ENCODE measurements around the gene MED27. TPM values are rescaled to one million over a fixed set of nuclear protein-coding genes. Genes with fewer than 3 reads are reported as not detected.

Gene MED27
- total and polyA plus RNA-seq, 9 of the 15 experiments (the other 6 are each of a cell fraction or from before 2014, with no cell fraction given) = 24.4 to 91.0 (median 36.1) TPM

DNA sequence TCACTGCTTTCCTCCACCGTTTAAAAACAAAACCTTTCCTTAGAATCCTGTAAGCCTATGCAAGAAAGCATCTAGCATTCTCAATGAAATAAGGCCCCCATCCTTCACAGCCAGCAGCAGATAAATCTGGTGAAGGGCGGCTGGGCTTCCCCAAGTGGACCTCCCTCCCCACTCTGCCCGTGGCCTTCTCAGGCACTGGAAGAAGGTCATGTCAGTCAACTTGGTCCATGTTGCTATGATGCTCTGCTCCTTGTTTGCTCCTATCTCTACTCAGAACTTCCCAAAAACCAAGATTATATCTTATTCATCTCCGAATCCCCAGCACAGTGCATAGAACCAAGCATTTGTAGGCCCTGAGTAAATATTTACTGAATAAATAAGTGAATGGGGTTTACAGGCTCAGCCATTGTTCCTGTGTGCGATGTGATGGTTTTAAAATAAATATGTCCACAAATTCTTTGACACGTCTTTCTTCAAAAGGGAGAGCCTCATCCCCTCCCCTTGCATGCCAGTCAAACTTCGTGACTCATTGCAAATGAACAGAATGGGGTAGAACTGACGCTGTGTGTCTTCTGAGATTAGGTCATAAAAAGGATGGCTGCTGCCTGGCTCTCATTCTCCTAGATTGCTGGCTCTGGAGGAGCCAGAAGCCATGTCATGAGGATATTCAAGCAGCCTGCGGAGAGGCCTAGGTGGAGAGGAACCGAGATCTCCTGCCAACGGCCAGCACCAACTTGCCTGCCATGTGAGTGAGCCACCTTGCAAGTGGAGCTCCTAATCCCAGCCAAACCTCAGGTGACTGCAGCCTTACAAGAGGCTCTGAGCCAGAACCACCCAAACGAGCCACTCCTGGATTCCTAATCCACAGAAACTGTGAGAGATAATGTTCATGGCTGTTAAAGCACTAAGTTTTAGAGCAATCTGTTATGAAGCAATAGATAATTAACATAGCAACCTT, 70.5 kb downstream of the MED27 start:
- Histone ChIP-seq H3K9me3 (replicated peaks; ENCODE audit: control insufficient read depth, insufficient read depth, low read depth, low read length) (no peaks in the 10 kb centered on the region), H3K27ac (ENCODE audit: extremely low read depth, low read depth, low read length) (no peak overlapping the region), H3K9ac (ENCODE audit: insufficient read depth in 1 of 2, low read depth in 2 of 2, low read length in 2 of 2) (0 out of 4 replicates have a peak overlapping the region, but pooled peaks of 1 of the 2 experiments have one; percentile 72), H3K9me1 (ENCODE audit: control insufficient read depth, insufficient read depth, low read length) (no peaks in the 10 kb centered on the region), H2AFZ (ENCODE audit: low read depth, low read length) (no peak overlapping the region), H3K79me2 (ENCODE audit: control insufficient read depth, insufficient read depth, low read length) (no peaks in the 10 kb centered on the region), H3K4me2 (ENCODE audit: insufficient read depth, low read length) (no peak overlapping the region), H3K36me3 (ENCODE audit: control insufficient read depth, insufficient read depth, low read length) (no peaks in the 10 kb centered on the region; the same call in 2 of the 3 replicates), H3K27me3 (ENCODE audit: control insufficient read depth in 2 of 2, insufficient read depth in 2 of 2, low read length in 2 of 2) (no peaks in the 10 kb centered on the region), H3K4me1 (replicated peaks in 1 of 2; ENCODE audit: control insufficient read depth in 2 of 2, insufficient read depth in 2 of 2, low read length in 2 of 2) (peaks cover 0 to 3% of the 10 kb centered on the region in 2 experiments; a peak in 1 of 5 replicates), H4K20me1 (replicated peaks; ENCODE audit: control insufficient read depth, insufficient read depth, low read length) (no peaks in the 10 kb centered on the region), H3K4me3 (no peak overlapping the region)
- FAIRE-seq = no peak
- 68% methylated on average over 12 of the region's 12 CpGs for WGBS (ENCODE audit: insufficient coverage, low coverage, missing lambda C conversion rate)
- in situ Hi-C loops (cut with MboI) = no loop called here
- CTCF ChIA-PET (ENCODE audit: low intra/inter-chr PET ratio) = no interaction called here
- DNase-seq (ENCODE audit: extremely low read depth in 1 of 4, low spot score in 3 of 4) = no peak
- ATAC-seq = no peak
- POLR2A ChIA-PET = no interaction called here
- no TSS peak for BruUV-seq (replicated peaks)
- intact Hi-C loops (cut with micrococcal nuclease) = no loop called here
- no peak for TF ChIP-seq KLF10 (CRISPR knock-in tag; IDR thresholded peaks at IDR 0.05)
- TF ChIP-seq, protein P1, sequence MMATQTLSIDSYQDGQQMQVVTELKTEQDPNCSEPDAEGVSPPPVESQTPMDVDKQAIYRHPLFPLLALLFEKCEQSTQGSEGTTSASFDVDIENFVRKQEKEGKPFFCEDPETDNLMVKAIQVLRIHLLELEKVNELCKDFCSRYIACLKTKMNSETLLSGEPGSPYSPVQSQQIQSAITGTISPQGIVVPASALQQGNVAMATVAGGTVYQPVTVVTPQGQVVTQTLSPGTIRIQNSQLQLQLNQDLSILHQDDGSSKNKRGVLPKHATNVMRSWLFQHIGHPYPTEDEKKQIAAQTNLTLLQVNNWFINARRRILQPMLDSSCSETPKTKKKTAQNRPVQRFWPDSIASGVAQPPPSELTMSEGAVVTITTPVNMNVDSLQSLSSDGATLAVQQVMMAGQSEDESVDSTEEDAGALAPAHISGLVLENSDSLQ (IDR thresholded peaks at IDR 0.05) = peak; percentile 44; the same call in 1 of the 2 replicates
- TF ChIP-seq U2AF1 (optimal IDR thresholded peaks at IDR 0.05; ENCODE audit: low read depth, low read length) = no peak
- TF ChIP-seq, protein P2, sequence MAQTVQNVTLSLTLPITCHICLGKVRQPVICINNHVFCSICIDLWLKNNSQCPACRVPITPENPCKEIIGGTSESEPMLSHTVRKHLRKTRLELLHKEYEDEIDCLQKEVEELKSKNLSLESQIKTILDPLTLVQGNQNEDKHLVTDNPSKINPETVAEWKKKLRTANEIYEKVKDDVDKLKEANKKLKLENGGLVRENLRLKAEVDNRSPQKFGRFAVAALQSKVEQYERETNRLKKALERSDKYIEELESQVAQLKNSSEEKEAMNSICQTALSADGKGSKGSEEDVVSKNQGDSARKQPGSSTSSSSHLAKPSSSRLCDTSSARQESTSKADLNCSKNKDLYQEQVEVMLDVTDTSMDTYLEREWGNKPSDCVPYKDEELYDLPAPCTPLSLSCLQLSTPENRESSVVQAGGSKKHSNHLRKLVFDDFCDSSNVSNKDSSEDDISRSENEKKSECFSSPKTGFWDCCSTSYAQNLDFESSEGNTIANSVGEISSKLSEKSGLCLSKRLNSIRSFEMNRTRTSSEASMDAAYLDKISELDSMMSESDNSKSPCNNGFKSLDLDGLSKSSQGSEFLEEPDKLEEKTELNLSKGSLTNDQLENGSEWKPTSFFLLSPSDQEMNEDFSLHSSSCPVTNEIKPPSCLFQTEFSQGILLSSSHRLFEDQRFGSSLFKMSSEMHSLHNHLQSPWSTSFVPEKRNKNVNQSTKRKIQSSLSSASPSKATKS (CRISPR knock-in tag; IDR thresholded peaks at IDR 0.05) = no peak
- TF ChIP-seq, protein P3, sequence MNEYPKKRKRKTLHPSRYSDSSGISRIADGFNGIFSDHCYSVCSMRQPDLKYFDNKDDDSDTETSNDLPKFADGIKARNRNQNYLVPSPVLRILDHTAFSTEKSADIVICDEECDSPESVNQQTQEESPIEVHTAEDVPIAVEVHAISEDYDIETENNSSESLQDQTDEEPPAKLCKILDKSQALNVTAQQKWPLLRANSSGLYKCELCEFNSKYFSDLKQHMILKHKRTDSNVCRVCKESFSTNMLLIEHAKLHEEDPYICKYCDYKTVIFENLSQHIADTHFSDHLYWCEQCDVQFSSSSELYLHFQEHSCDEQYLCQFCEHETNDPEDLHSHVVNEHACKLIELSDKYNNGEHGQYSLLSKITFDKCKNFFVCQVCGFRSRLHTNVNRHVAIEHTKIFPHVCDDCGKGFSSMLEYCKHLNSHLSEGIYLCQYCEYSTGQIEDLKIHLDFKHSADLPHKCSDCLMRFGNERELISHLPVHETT (CRISPR knock-in tag; conservative IDR thresholded peaks at IDR 0.05 in 1 of 2, IDR thresholded peaks at IDR 0.05 in 1 of 2) = no peak
- TF ChIP-seq, protein P4, sequence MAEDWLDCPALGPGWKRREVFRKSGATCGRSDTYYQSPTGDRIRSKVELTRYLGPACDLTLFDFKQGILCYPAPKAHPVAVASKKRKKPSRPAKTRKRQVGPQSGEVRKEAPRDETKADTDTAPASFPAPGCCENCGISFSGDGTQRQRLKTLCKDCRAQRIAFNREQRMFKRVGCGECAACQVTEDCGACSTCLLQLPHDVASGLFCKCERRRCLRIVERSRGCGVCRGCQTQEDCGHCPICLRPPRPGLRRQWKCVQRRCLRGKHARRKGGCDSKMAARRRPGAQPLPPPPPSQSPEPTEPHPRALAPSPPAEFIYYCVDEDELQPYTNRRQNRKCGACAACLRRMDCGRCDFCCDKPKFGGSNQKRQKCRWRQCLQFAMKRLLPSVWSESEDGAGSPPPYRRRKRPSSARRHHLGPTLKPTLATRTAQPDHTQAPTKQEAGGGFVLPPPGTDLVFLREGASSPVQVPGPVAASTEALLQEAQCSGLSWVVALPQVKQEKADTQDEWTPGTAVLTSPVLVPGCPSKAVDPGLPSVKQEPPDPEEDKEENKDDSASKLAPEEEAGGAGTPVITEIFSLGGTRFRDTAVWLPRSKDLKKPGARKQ (CRISPR knock-in tag; IDR thresholded peaks at IDR 0.05) = no peak
- TF ChIP-seq GATA2 (CRISPR knock-in tag; IDR thresholded peaks at IDR 0.05) = no peak

All from K562 (cell line).